HG03045 (cell line): ENCODE results near the gene RUNDC3A.

Source experiments
- ATAC-seq: cut with Tn5 transposase; IDR thresholded peaks from one replicate; pipeline ENCODE4 v1.9.1; 2021; ENCODE audit warnings: mild to moderate bottlenecking, moderate library complexity; ENCODE audit not compliant: unreplicated experiment

The RUNDC3A gene

GRCh38 chr17:44283344-44284023 is 24.9 kb upstream of the RUNDC3A start:
- ATAC-seq: no peak

GRCh38 chr17:44284024-44284400 is 24.4 kb upstream of the RUNDC3A start:
- no peak for ATAC-seq

- ATAC-seq: no peak
These were observed 20.8 kb upstream of the RUNDC3A start for GRCh38 chr17:44287651-44288050.

- ATAC-seq: no peak
These were observed 14.7 kb upstream of the RUNDC3A start for GRCh38 chr17:44293509-44294226.

GRCh38 chr17:44297975-44298374 is 10.4 kb upstream of the RUNDC3A start:
- ATAC-seq: no peak

- ATAC-seq: no peak
These were observed 3.8 kb upstream of the RUNDC3A start for GRCh38 chr17:44304651-44305050.

GRCh38 chr17:44307387-44308186 is 814 bp upstream of the RUNDC3A start:
- no peak for ATAC-seq

GRCh38 chr17:44308865-44309264 is 464 bp downstream of the RUNDC3A start:
- ATAC-seq: no peak

GRCh38 chr17:44309472-44309871 is 1.1 kb downstream of the RUNDC3A start:
- ATAC-seq: no peak

- no peak for ATAC-seq
These were observed 1.8 kb downstream of the RUNDC3A start for GRCh38 chr17:44310188-44310587.

GRCh38 chr17:44310609-44311376 is 2.4 kb downstream of the RUNDC3A start:
- ATAC-seq: no peak

- no peak for ATAC-seq
These were observed 3.3 kb downstream of the RUNDC3A start for GRCh38 chr17:44311562-44312181.

- ATAC-seq: no peak
These were observed 4.1 kb downstream of the RUNDC3A start for GRCh38 chr17:44312396-44313104.

GRCh38 chr17:44314031-44314430 is 5.6 kb downstream of the RUNDC3A start:
- no peak for ATAC-seq

GRCh38 chr17:44314524-44314868 is 6.1 kb downstream of the RUNDC3A start:
- no peak for ATAC-seq

- no peak for ATAC-seq
These were observed 6.7 kb downstream of the RUNDC3A start for GRCh38 chr17:44314869-44315661.

GRCh38 chr17:44315760-44316731 is 7.6 kb downstream of the RUNDC3A start:
- no peak for ATAC-seq

- no peak for ATAC-seq
These were observed 9.1 kb downstream of the RUNDC3A start for GRCh38 chr17:44317545-44317944.
